GM19463 (cell line): ENCODE data around the gene CYP2R1.
"Not testable (repeated sequence)": the region's sequence is repeated elsewhere in the genome, so short reads cannot be mapped to it uniquely, and the experiment has no call there.

Experiments
- ATAC-seq: cut with Tn5 transposase; IDR thresholded peaks from one replicate; pipeline ENCODE4 v1.9.1; 2021; ENCODE audit warnings: mild to moderate bottlenecking, moderate library complexity; ENCODE audit not compliant: unreplicated experiment

Gene CYP2R1

GRCh38 chr11:14894657-14895598, 2.9 kb upstream of the CYP2R1 start:
- ATAC-seq = no peak

- no peak for ATAC-seq
Observed at GRCh38 chr11:14892577-14892976, 546 bp upstream of the CYP2R1 start.

- ATAC-seq = peak; percentile 42
Observed at GRCh38 chr11:14891143-14892035, 642 bp downstream of the CYP2R1 start.

- no peak for ATAC-seq
Observed at GRCh38 chr11:14886513-14886912, 5.5 kb downstream of the CYP2R1 start.

- ATAC-seq = no peak
Observed at GRCh38 chr11:14884667-14885273, 7.3 kb downstream of the CYP2R1 start.

GRCh38 chr11:14883683-14884082, 8.3 kb downstream of the CYP2R1 start:
- not testable (repeated sequence) for ATAC-seq

- ATAC-seq = no peak
Observed at GRCh38 chr11:14882196-14882595, 9.8 kb downstream of the CYP2R1 start.

GRCh38 chr11:14881576-14882193, 10.3 kb downstream of the CYP2R1 start:
- no peak for ATAC-seq

- ATAC-seq = no peak
Observed at GRCh38 chr11:14875163-14875562, 16.9 kb downstream of the CYP2R1 start.

- no peak for ATAC-seq
Observed at GRCh38 chr11:14873632-14874031, 18.4 kb downstream of the CYP2R1 start.

GRCh38 chr11:14872032-14872431, 20.0 kb downstream of the CYP2R1 start:
- no peak for ATAC-seq

GRCh38 chr11:14863775-14864174, 28.3 kb downstream of the CYP2R1 start:
- not testable (repeated sequence) for ATAC-seq

- no peak for ATAC-seq
Observed at GRCh38 chr11:14861680-14862079, 30.4 kb downstream of the CYP2R1 start.

- ATAC-seq = no peak
Observed at GRCh38 chr11:14860511-14860910, 31.5 kb downstream of the CYP2R1 start.

GRCh38 chr11:14858404-14858803, 33.6 kb downstream of the CYP2R1 start:
- ATAC-seq = no peak

GRCh38 chr11:14857621-14858020, 34.4 kb downstream of the CYP2R1 start:
- no peak for ATAC-seq

GRCh38 chr11:14855890-14856289, 36.1 kb downstream of the CYP2R1 start:
- ATAC-seq = no peak

GRCh38 chr11:14854057-14854456, 38.0 kb downstream of the CYP2R1 start:
- ATAC-seq = no peak

- no peak for ATAC-seq
Observed at GRCh38 chr11:14852571-14853177, 39.4 kb downstream of the CYP2R1 start.

GRCh38 chr11:14842002-14842401, 50.0 kb downstream of the CYP2R1 start:
- no peak for ATAC-seq
